ENCODE data around the gene POLE2.
"Not testable (repeated sequence)": the region's sequence is repeated elsewhere in the genome, so short reads cannot be mapped to it uniquely, and the experiment has no call there.

POLE2 gene

GRCh38 chr14:49619273-49619672 is 68.7 kb downstream of the POLE2 start:
- DNase-seq (ENCODE audit: low read depth) = not testable (repeated sequence)

DNA sequence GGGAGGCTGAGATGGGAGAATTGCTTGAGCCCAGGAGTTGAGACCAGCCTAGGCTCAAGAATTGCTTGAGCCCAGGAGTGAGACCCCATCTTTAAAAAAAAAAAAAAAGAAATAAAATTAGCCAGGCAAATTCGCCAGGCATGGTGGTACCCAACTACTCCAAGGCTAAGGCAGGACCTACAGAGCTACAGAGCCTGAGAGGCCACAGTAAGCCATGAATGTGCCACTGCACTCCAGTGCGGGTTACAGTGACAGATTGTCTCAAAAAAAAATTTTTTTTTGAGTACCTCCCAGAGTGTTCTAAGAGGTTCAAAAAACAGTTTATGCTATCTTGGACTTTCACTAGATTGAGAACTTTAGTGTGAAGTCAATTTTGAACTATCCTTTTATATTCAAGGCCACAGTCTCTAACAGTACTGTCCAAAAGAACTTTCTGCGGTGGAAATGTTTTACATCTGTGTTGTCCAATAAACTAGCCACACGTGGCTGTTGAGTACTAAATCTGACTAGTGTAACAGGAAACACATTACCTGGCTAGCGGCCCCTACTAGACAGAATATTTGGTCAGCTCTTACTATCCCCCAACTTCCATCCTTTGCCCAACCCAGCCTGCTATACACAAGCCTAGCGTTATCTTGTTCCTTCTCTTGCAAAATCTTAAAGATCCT is 70.0 kb downstream of the POLE2 start:
- DNase-seq (ENCODE audit: low read depth) = no peak

- no peak for DNase-seq (ENCODE audit: low read depth)
Measured at GRCh38 chr14:49615776-49616175, 72.2 kb downstream of the POLE2 start.

DNA sequence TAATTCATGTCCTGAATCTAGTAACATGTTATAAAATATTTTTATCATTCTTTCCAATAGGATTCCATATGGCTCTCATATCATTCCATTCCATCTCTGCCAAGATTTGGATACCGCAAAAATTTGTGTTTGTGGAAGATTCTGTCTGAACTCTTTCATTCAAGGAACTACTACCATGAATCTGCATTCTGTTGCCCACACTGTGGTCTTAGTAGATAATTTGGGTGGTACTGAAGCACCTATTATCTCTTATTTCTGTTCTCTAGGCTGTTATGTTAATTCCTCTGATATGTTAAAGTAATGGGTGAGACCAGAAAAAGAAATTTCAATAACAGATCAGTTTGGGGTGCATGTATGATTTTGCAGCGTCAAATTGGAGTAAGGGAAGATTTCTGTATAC is 73.8 kb downstream of the POLE2 start:
- no peak for DNase-seq (ENCODE audit: low read depth)

GRCh38 chr14:49612671-49613070 is 75.3 kb downstream of the POLE2 start:
- no peak for DNase-seq (ENCODE audit: low read depth)

GRCh38 chr14:49612251-49612650 is 75.8 kb downstream of the POLE2 start:
- DNase-seq (ENCODE audit: low read depth) = no peak

- DNase-seq (ENCODE audit: low read depth) = no peak
Measured at GRCh38 chr14:49607583-49607982, 80.4 kb downstream of the POLE2 start.

GRCh38 chr14:49598485-49599300 is 89.3 kb downstream of the POLE2 start, which contains the start of gene LRR1:
Gene LRR1 (plus strand): TSS chr14:49598940. CDS start chr14:49599021, 81 bp downstream.
- DNase-seq (ENCODE audit: low read depth) = no peak

DNA sequence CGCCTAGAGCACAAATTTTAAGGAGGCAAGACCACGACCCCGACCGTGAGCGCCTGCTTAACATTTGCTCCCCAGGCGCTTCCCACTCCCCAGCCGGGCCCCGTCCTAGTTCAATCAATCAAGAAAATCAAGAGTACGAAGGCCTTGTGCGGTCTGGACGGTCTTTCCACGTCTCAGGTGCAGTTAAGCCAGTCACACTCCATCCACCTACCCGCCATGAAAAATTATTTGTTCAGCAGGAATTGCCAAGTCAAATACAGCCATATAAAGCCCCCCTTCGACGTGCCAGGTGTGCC is 89.9 kb downstream of the POLE2 start:
- DNase-seq (ENCODE audit: low read depth) = no peak

DNA sequence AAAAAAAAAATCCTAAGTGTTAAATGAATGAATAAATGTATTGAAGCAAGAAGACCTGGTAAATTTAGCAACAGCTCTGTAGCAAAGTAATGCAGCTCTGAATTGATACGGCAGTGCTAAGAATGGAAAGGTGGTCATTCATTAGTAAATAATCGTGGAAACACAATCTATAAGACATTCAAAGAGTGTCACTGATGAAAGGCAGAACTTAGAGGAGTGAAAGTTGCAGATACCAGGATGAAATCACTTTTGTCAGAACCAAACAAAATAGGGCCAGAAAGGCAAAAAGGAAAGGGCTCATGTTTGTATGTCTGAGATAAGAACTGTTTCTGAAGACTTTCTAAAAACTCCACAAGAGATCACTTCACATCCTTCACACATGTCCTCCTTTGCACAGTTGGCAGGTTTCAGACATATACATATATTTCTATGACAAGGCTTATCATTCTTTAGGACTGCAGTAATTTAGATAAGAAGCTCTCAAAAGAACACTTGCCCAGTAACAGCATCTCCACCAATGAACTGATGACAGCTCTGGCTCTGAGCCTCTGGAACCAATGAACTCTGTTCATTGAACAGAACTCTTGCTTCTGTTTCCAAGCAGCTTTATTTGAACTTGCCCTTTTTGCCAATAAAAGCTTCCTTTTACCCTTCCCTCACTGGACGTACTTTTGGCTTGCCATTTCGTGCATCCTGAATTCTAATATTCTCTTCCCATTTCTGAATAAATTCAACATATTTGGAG is 93.5 kb downstream of the POLE2 start:
- no peak for DNase-seq (ENCODE audit: low read depth)

All from GM04503 (cell line).